Glutamatergic neuron (in vitro differentiated cells): Measurements from ENCODE around the gene GLI3. TPM values are rescaled to one million over a fixed set of nuclear protein-coding genes. Genes with fewer than 3 reads are reported as not detected.

Experiments
- DNase-seq: peaks from one replicate; pipeline ENCODE4 v3.0.0; 2022
- H3K27ac Mint-ChIP-seq: one replicate; pipeline ENCODE4 v1.8.0; 2020; ENCODE audit warnings: mild to moderate bottlenecking, mixed read lengths, inconsistent platforms; ENCODE audit not compliant: unreplicated experiment
- H3K27me3 Mint-ChIP-seq: one replicate; pipeline ENCODE4 v1.8.0; 2020; ENCODE audit warnings: mild to moderate bottlenecking, moderate library complexity, mixed read lengths, inconsistent platforms; ENCODE audit not compliant: unreplicated experiment
- H3K36me3 Mint-ChIP-seq: one replicate; pipeline ENCODE4 v1.8.0; 2020; ENCODE audit warnings: mild to moderate bottlenecking, mixed read lengths, inconsistent platforms; ENCODE audit not compliant: unreplicated experiment
- H3K4me1 Mint-ChIP-seq: one replicate; pipeline ENCODE4 v1.8.0; 2020; ENCODE audit warnings: mild to moderate bottlenecking, low read depth, mixed read lengths, inconsistent platforms; ENCODE audit not compliant: unreplicated experiment
- H3K4me3 Mint-ChIP-seq: one replicate; pipeline ENCODE4 v1.8.0; 2020; ENCODE audit warnings: mild to moderate bottlenecking, mixed read lengths, inconsistent platforms; ENCODE audit not compliant: unreplicated experiment
- H3K9me3 Mint-ChIP-seq: one replicate; pipeline ENCODE4 v1.8.0; 2020; ENCODE audit warnings: mild to moderate bottlenecking, moderate library complexity, mixed read lengths, inconsistent platforms; ENCODE audit not compliant: unreplicated experiment
- CTCF ChIP-seq: fragments of 200-600 bp; sonication (generic); IDR thresholded peaks from one replicate; pipeline ENCODE4 v1.5.0; 2021; ENCODE audit not compliant: partially characterized antibody, unreplicated experiment
- total RNA-seq: library from RNA; stranded (reverse); fragmentation: NEBNext Ultra II Directional; extraction: Animal tissue kit (Norgen Biotek cat#: 25700); gene quantifications from one replicate; pipeline ENCODE4 v1.2.1, GENCODE V29; 2021; ENCODE audit not compliant: unreplicated experiment

Gene GLI3
- total RNA-seq, 1 donor from 2014 or later = 2.9 TPM

GRCh38 chr7:42274053-42274452 is 37.0 kb upstream of the GLI3 start:
- Mint-ChIP-seq H3K36me3 (no peaks in the 10 kb centered on the region), H3K9me3 (no peaks in the 10 kb centered on the region), H3K27me3 (no peaks in the 10 kb centered on the region), H3K4me1 (no peaks in the 10 kb centered on the region), H3K27ac (no peak overlapping the region), H3K4me3 (no peak overlapping the region)
- no peak for TF ChIP-seq CTCF
- no peak for DNase-seq

- Mint-ChIP-seq H3K9me3 (no peaks in the 10 kb centered on the region), H3K4me1 (no peaks in the 10 kb centered on the region), H3K36me3 (no peaks in the 10 kb centered on the region), H3K4me3 (no peak overlapping the region), H3K27me3 (no peaks in the 10 kb centered on the region), H3K27ac (no peak overlapping the region)
- no peak for DNase-seq
- TF ChIP-seq CTCF = no peak
Observed at GRCh38 chr7:42272793-42273665, 36.0 kb upstream of the GLI3 start.

GRCh38 chr7:42269161-42269560 is 32.2 kb upstream of the GLI3 start:
- Mint-ChIP-seq H3K27me3 (peaks cover 2% of the 10 kb centered on the region), H3K4me3 (no peak overlapping the region)
- no peak for DNase-seq

GRCh38 chr7:42264702-42265101 is 27.7 kb upstream of the GLI3 start:
- Mint-ChIP-seq H3K9me3 (peaks cover 2% of the 10 kb centered on the region), H3K27ac (no peak overlapping the region), H3K4me3 (no peak overlapping the region), H3K4me1 (peaks cover 5% of the 10 kb centered on the region), H3K36me3 (no peaks in the 10 kb centered on the region), H3K27me3 (peaks cover 2% of the 10 kb centered on the region)
- TF ChIP-seq CTCF = no peak
- DNase-seq = no peak

More at GRCh38 chr7:42269161-42269560, 32.2 kb upstream of the GLI3 start:
- TF ChIP-seq CTCF = no peak
- no peaks in the 10 kb centered on the region for H3K36me3 Mint-ChIP-seq
- H3K27ac Mint-ChIP-seq = no peak overlapping the region
- H3K9me3 Mint-ChIP-seq = no peaks in the 10 kb centered on the region
- H3K4me1 Mint-ChIP-seq = no peaks in the 10 kb centered on the region

- peaks cover 2% of the 10 kb centered on the region for H3K27me3 Mint-ChIP-seq
- H3K27ac Mint-ChIP-seq = no peak overlapping the region
- H3K4me3 Mint-ChIP-seq = no peak overlapping the region
- H3K4me1 Mint-ChIP-seq = peaks cover 5% of the 10 kb centered on the region
- H3K36me3 Mint-ChIP-seq = no peaks in the 10 kb centered on the region
- DNase-seq = no peak
- H3K9me3 Mint-ChIP-seq = peaks cover 2% of the 10 kb centered on the region
- TF ChIP-seq CTCF = no peak
Observed at GRCh38 chr7:42263971-42264370, 27.0 kb upstream of the GLI3 start.
